Stimulated activated naive B cell treated with anti-CD40 and anti-IgM and Interleukin-4, amounts not matched to agents 10 μg/mL and 1 μg/mL and 100 μg/mL, for 72 hours (primary cell): ENCODE data around the gene COG2.

ENCODE experiments used
- ATAC-seq, 2 donors: fragments of 150-1000 bp; cut with Tn5 transposase; replicated peaks; 2 replicates each; pipeline ENCODE4 v1.10.0; 2021; ENCODE audit warnings: moderate library complexity in 1 of 2
- DNase-seq: peaks from one replicate; pipeline ENCODE4 v3.0.0; 2021
- H3K27ac Mint-ChIP-seq: one replicate; pipeline ENCODE4 v1.8.0; 2022; ENCODE audit warnings: mild to moderate bottlenecking, mixed read lengths
- H3K27me3 Mint-ChIP-seq, 2 donors: one replicate each; pipeline ENCODE4 v1.8.0; 2022; ENCODE audit warnings: mixed read lengths in 2 of 2
- H3K36me3 Mint-ChIP-seq, 2 donors: one replicate each; pipeline ENCODE4 v1.8.0; 2022; ENCODE audit warnings: mixed read lengths in 2 of 2, mild to moderate bottlenecking in 1 of 2
- H3K4me1 Mint-ChIP-seq, 2 donors: one replicate each; pipeline ENCODE4 v1.8.0; 2022; ENCODE audit warnings: mixed read lengths in 2 of 2, mild to moderate bottlenecking in 1 of 2
- H3K4me3 Mint-ChIP-seq, 2 donors: one replicate each; pipeline ENCODE4 v1.8.0; 2022; ENCODE audit warnings: mild to moderate bottlenecking in 2 of 2, mixed read lengths in 2 of 2, moderate library complexity in 1 of 2
- H3K9me3 Mint-ChIP-seq, 2 donors: one replicate each; pipeline ENCODE4 v1.8.0; 2022; ENCODE audit warnings: mixed read lengths in 2 of 2, mild to moderate bottlenecking in 1 of 2

COG2 gene

DNA sequence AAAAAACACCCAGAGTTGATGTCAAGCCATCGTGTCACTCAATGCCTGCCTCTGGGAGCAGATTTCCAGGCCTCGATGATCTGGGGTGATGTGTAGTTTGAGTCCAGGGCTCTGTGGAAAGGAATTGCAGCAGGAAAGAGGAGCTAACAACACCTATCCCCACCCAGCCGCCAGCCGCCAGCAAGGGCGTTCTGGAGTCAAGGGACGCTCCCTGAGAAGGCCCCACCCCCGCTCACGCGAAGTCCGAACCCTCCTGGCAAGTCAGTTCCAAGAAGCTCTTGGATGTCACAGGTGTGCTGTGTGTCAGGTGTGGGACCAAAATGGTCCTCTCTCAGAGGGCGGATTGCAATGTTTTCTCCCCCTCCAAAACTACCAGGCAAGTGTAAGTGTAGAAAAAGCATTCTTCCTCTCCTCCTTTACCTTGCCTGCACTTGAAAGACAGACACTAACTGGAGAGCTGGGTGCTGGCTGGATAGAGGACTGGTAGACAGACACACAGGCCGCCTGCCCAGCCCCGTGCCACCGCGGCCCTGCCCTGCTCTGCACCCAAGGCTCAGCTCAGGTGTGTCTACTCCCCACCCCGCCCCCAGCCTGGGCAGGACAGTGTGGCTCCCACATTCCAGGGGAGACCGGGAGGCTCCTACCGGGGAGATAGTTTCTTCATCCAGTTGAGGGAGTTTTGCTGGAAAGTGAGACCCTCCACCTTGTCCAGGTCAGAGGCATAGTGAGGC is 63.2 kb downstream of the COG2 start:
- H3K9me3 Mint-ChIP-seq = no peaks in the 10 kb centered on the region
- H3K4me1 Mint-ChIP-seq = peaks cover 0 to 4% of the 10 kb centered on the region in 2 donors
- DNase-seq = no peak
- peaks cover 14 to 23% of the 10 kb centered on the region in 2 donors for H3K27me3 Mint-ChIP-seq
- no peaks in the 10 kb centered on the region for H3K36me3 Mint-ChIP-seq
- no peak for ATAC-seq
- H3K4me3 Mint-ChIP-seq = no peak overlapping the region
- no peak overlapping the region for H3K27ac Mint-ChIP-seq

DNA sequence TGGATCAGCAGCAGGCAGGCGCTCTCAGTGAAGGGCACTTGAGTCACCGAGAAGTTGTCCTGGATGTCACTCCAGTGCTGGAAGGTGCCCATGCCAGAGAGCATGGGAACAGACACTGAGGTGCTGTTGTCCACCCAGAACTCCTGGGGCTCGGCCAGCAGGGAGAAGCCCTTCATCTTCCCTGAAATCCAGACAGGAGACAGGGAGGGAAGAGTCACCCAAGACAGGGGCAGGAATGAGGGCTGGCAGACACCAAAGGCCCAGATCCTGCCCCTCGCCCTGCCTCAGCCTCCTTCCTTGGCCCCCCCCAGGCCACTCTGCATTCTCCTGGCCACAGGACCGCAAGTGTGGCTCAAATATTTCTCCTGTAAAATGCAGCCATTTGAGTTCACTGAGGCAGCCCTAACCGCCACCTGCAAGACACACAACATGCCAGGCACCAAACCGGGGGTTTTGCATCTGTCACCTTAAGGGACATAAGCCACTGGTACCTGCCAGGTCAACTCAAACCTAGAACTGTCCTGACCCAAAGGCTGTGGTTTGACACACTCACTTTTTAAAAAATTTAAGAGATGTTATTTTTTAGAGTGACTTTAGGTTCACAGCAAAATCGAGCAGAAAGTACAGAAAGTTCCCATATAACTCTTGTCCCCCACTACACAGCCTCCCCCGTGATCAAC is 63.9 kb downstream of the COG2 start:
- no peak for ATAC-seq
- peaks cover 0 to 4% of the 10 kb centered on the region in 2 donors for H3K4me1 Mint-ChIP-seq
- H3K9me3 Mint-ChIP-seq = no peaks in the 10 kb centered on the region
- H3K4me3 Mint-ChIP-seq = no peak overlapping the region
- DNase-seq = no peak
- no peaks in the 10 kb centered on the region for H3K36me3 Mint-ChIP-seq
- H3K27me3 Mint-ChIP-seq = peaks cover 14 to 23% of the 10 kb centered on the region in 2 donors
- no peak overlapping the region for H3K27ac Mint-ChIP-seq

- H3K27me3 Mint-ChIP-seq = peaks cover 16 to 25% of the 10 kb centered on the region in 2 donors
- ATAC-seq = no peak
Observed at GRCh38 chr1:230706887-230707731, 64.8 kb downstream of the COG2 start.

DNA sequence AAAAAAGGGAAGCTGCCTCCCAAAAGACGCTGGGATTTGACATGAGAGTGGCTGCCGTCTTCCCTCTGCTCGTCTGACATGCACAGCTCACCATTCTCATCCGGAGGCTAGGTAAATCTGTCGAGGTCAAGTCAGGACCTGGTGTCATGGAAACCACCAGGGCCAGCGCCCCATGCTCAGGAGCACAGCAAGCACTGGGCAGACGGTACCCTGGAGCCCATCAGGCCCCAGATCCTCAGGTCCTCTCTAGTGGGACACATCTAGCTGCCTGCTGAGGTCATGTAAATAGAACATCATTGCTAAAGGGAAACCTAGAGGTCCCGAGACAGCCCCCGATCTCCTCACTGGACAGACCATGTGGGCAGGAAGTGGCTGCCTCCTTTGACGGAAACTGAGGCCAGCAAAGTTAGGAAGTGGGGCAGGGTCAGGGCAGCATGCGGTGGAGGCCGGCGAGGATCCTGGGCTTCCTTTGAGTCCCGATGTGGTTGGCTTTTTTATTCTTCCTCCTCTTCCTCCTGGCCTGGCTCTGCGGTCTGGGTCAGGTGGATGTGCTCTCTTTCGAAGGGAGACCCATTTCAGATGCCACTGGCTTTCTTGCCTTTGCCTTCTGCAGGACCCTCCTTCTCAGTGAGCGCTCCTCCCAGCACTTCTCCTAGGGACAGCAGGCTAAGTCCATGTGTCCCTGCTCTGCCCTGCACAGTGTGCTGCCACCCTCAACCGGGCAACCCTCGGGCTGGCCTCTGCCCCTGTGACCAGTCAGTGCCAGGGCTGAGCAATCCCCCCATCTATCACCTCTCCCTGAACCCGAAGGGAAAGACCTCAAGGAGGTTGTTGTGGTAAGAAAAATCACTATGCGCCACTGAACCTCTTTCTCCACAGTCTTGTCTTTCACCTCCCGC is 65.7 kb downstream of the COG2 start:
- peaks cover 24 to 34% of the 10 kb centered on the region in 2 donors for H3K27me3 Mint-ChIP-seq
- DNase-seq (no peak), ATAC-seq (no peak)
- H3K36me3 Mint-ChIP-seq = no peaks in the 10 kb centered on the region
- no peak overlapping the region for H3K27ac Mint-ChIP-seq
- H3K4me3 Mint-ChIP-seq = no peak overlapping the region
- no peaks in the 10 kb centered on the region for H3K9me3 Mint-ChIP-seq
- peaks cover 0 to 4% of the 10 kb centered on the region in 2 donors for H3K4me1 Mint-ChIP-seq

More at GRCh38 chr1:230706887-230707731, 64.8 kb downstream of the COG2 start:
- H3K4me1 Mint-ChIP-seq = peaks cover 0 to 4% of the 10 kb centered on the region in 2 donors
- DNase-seq = no peak
- no peaks in the 10 kb centered on the region for H3K36me3 Mint-ChIP-seq
- H3K9me3 Mint-ChIP-seq = no peaks in the 10 kb centered on the region
- no peak overlapping the region for H3K27ac Mint-ChIP-seq
- no peak overlapping the region for H3K4me3 Mint-ChIP-seq

DNA sequence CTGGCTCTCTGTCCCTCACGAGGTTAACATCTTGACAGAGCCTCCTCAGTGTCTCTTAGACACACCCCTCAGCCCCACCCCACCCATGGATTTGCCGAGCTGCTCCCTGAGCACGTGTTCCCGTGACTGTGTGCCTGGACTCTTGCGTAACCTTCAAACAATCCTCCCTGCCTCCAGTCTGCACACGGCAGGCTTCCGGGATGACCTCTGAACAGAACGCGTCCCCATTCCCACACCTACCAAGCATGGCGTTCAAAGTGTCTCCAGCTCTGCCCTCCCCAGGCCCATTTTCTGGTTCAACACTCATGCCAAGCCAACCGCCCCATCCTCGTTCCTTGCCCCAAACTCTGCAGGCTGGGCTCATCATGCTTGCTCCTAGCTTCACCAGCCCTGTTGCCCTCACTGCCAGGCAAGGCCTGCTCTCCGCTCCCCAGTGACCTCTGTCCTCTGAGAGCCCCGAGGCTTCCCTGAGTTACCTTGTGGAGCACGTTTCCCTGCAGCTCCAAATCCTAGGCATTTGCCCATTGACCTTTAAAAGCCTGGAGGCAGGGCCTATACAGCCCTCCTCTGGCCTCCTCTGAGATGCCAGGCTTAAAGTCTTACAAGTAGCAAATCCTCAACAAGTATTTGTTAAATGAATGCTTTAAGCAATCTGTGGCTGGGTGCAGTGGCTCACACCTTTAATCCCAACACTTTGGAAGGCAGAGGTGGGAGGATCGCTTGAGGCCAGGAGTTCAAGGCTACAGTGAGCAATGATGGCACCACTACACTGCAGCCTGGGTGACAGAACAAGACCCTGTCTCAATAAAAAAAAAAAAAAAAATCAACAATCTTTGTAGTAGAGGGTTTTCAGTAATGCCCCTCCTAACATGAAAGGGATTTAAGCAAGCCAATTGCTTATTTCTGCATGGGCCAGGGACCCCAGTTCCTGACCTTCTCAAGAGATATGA is 66.6 kb downstream of the COG2 start:
- peaks cover 31 to 41% of the 10 kb centered on the region in 2 donors for H3K27me3 Mint-ChIP-seq
- H3K36me3 Mint-ChIP-seq = no peaks in the 10 kb centered on the region
- H3K27ac Mint-ChIP-seq = no peak overlapping the region
- no peak overlapping the region for H3K4me3 Mint-ChIP-seq
- no peak for ATAC-seq
- H3K4me1 Mint-ChIP-seq = peaks cover 0 to 4% of the 10 kb centered on the region in 2 donors
- H3K9me3 Mint-ChIP-seq = no peaks in the 10 kb centered on the region
- DNase-seq = no peak

- no peaks in the 10 kb centered on the region for H3K36me3 Mint-ChIP-seq
- H3K27me3 Mint-ChIP-seq = peaks cover 41 to 46% of the 10 kb centered on the region in 2 donors
- H3K27ac Mint-ChIP-seq = no peak overlapping the region
- DNase-seq = no peak
- H3K4me1 Mint-ChIP-seq = peaks cover 0 to 4% of the 10 kb centered on the region in 2 donors
- H3K9me3 Mint-ChIP-seq = no peaks in the 10 kb centered on the region
- no peak overlapping the region for H3K4me3 Mint-ChIP-seq
- no peak for ATAC-seq
Observed at GRCh38 chr1:230709619-230710542, 67.6 kb downstream of the COG2 start.

DNA sequence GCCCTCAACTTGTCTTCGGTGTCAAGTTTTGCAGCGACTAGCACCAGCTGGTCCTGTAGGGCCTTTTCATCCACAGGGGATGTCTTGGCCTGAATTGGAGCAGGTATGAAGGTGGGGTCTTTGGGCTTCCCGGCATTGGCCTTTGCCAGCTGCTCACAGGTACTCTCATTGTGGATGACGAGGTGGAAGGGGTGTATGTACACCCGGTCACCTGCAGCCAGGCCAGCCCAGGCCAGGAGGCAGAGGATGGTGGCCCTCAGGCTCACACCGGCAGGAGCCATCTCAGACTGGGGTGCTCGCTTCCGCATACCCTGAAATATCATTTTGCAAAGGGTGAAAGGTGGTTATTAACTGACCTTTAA is 68.2 kb downstream of the COG2 start:
- no peak for ATAC-seq

GRCh38 chr1:230711245-230711644 is 69.0 kb downstream of the COG2 start:
- Mint-ChIP-seq H3K9me3 (peaks cover 0 to 3% of the 10 kb centered on the region in 2 donors), H3K4me3 (no peak overlapping the region), H3K36me3 (peaks cover 0 to 4% of the 10 kb centered on the region in 2 donors), H3K27me3 (peaks cover 42 to 46% of the 10 kb centered on the region in 2 donors), H3K4me1 (peaks cover 0 to 4% of the 10 kb centered on the region in 2 donors), H3K27ac (no peak overlapping the region)
- ATAC-seq (no peak), DNase-seq (no peak)

More for the DNA sequence above, 68.2 kb downstream of the COG2 start:
- no peaks in the 10 kb centered on the region for H3K9me3 Mint-ChIP-seq
- H3K36me3 Mint-ChIP-seq = peaks cover 0 to 2% of the 10 kb centered on the region in 2 donors
- DNase-seq = no peak
- H3K4me1 Mint-ChIP-seq = peaks cover 0 to 4% of the 10 kb centered on the region in 2 donors
- peaks cover 42 to 46% of the 10 kb centered on the region in 2 donors for H3K27me3 Mint-ChIP-seq
- no peak overlapping the region for H3K27ac Mint-ChIP-seq
- H3K4me3 Mint-ChIP-seq = no peak overlapping the region

GRCh38 chr1:230712470-230712942 is 70.2 kb downstream of the COG2 start:
- Mint-ChIP-seq H3K4me1 (peaks cover 0 to 4% of the 10 kb centered on the region in 2 donors), H3K36me3 (peaks cover 0 to 6% of the 10 kb centered on the region in 2 donors), H3K9me3 (peaks cover 5 to 8% of the 10 kb centered on the region in 2 donors), H3K4me3 (no peak overlapping the region), H3K27ac (no peak overlapping the region), H3K27me3 (peaks cover 38 to 42% of the 10 kb centered on the region in 2 donors)
- no peak for ATAC-seq
- DNase-seq = no peak

DNA sequence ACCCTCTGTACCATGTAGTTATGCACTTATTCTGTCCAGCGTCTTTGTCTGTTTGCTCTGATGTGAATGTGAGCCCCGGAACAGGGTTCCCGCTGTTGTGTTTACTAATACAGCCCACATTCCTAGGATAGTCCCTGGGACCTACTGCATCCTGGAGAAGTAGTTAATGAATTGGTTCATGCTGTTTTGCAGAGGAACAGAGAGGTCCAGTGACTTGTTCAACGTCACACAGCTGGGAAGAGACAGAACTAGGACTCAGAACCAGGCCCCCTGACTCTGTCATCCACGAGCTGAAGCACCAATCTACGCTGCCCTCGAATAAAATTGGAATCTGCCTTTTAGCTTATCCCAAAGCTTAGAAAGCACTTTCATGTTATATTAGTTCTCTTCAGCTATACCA is 70.9 kb downstream of the COG2 start:
- peaks cover 5 to 8% of the 10 kb centered on the region in 2 donors for H3K9me3 Mint-ChIP-seq
- peaks cover 33 to 38% of the 10 kb centered on the region in 2 donors for H3K27me3 Mint-ChIP-seq
- ATAC-seq (no peak), DNase-seq (no peak)
- peaks cover 0 to 6% of the 10 kb centered on the region in 2 donors for H3K36me3 Mint-ChIP-seq
- H3K4me1 Mint-ChIP-seq = peaks cover 0 to 2% of the 10 kb centered on the region in 2 donors
- no peak overlapping the region for H3K27ac Mint-ChIP-seq
- no peak overlapping the region for H3K4me3 Mint-ChIP-seq

DNA sequence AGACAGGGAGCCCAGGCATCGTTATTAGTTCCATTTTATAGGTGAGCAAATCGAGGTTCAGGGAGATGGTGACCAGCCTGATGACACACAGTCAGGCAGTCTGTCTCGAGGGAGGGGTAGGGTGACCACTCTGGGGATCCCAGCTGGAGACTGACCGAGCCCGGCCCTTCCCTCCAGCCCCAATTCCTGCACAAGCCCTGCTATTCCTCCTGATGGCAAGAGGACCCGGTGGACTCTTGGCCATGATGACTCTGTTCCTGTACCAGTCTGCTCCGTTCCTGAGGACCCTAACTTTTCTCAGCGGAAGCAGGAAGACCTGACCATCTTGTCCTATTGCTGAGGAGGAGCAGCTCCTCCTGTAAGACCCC is 71.2 kb downstream of the COG2 start:
- ATAC-seq (no peak), DNase-seq (no peak)
- Mint-ChIP-seq H3K27me3 (peaks cover 32 to 34% of the 10 kb centered on the region in 2 donors), H3K9me3 (peaks cover 5 to 8% of the 10 kb centered on the region in 2 donors), H3K36me3 (peaks cover 0 to 6% of the 10 kb centered on the region in 2 donors), H3K27ac (no peak overlapping the region), H3K4me3 (no peak overlapping the region), H3K4me1 (no peaks in the 10 kb centered on the region)
